Measurements from ENCODE around the gene SERPINB4.

The SERPINB4 gene

GRCh38 chr18:63604791-63605567 lies 39.1 kb downstream of the SERPINB4 start:
- H3K4me3 ChIP-seq (ENCODE audit: low read depth, low read length) = no peak overlapping the region
- DNase-seq (ENCODE audit: low read depth) = no peak
- no peak for TF ChIP-seq MYC (IDR thresholded peaks at IDR 0.05; ENCODE audit: low read depth, low read length)
- TF ChIP-seq CTCF (IDR thresholded peaks at IDR 0.05; ENCODE audit: low read depth, low read length) = no peak

GRCh38 chr18:63603772-63604171 lies 40.3 kb downstream of the SERPINB4 start:
- H3K4me3 ChIP-seq (ENCODE audit: low read depth, low read length) = no peak overlapping the region
- DNase-seq (ENCODE audit: low read depth) = no peak
- TF ChIP-seq CTCF (IDR thresholded peaks at IDR 0.05; ENCODE audit: low read depth, low read length) (no peak), MAX (IDR thresholded peaks at IDR 0.05; ENCODE audit: low read depth, low read length) (no peak), MYC (IDR thresholded peaks at IDR 0.05; ENCODE audit: low read depth, low read length) (no peak), POLR2A (IDR thresholded peaks at IDR 0.05; ENCODE audit: extremely low read depth, insufficient read length) (no peak)

- no peak overlapping the region for H3K4me3 ChIP-seq (ENCODE audit: low read depth, low read length)
- no peak for DNase-seq (ENCODE audit: low read depth)
Measured at GRCh38 chr18:63603355-63603754, 40.7 kb downstream of the SERPINB4 start.

GRCh38 chr18:63596964-63597363 lies 47.1 kb downstream of the SERPINB4 start:
- no peak for DNase-seq (ENCODE audit: low read depth)
- H3K4me3 ChIP-seq (ENCODE audit: low read depth, low read length) = no peak overlapping the region
- TF ChIP-seq CTCF (IDR thresholded peaks at IDR 0.05; ENCODE audit: low read depth, low read length) = no peak
- TF ChIP-seq POLR2A (IDR thresholded peaks at IDR 0.05; ENCODE audit: extremely low read depth, insufficient read length) = no peak
- TF ChIP-seq MYC (IDR thresholded peaks at IDR 0.05; ENCODE audit: low read depth, low read length) = no peak
- no peak for TF ChIP-seq MAX (IDR thresholded peaks at IDR 0.05; ENCODE audit: low read depth, low read length)

More at GRCh38 chr18:63603355-63603754, 40.7 kb downstream of the SERPINB4 start:
- TF ChIP-seq MAX (IDR thresholded peaks at IDR 0.05; ENCODE audit: low read depth, low read length) (no peak), CTCF (IDR thresholded peaks at IDR 0.05; ENCODE audit: low read depth, low read length) (no peak), POLR2A (IDR thresholded peaks at IDR 0.05; ENCODE audit: extremely low read depth, insufficient read length) (no peak), MYC (IDR thresholded peaks at IDR 0.05; ENCODE audit: low read depth, low read length) (no peak)

GRCh38 chr18:63592471-63592870 lies 51.6 kb downstream of the SERPINB4 start:
- DNase-seq (ENCODE audit: low read depth) = no peak
- H3K4me3 ChIP-seq (ENCODE audit: low read depth, low read length) = no peak overlapping the region
- TF ChIP-seq POLR2A (IDR thresholded peaks at IDR 0.05; ENCODE audit: extremely low read depth, insufficient read length) (no peak), MAX (IDR thresholded peaks at IDR 0.05; ENCODE audit: low read depth, low read length) (no peak), CTCF (IDR thresholded peaks at IDR 0.05; ENCODE audit: low read depth, low read length) (no peak), MYC (IDR thresholded peaks at IDR 0.05; ENCODE audit: low read depth, low read length) (no peak)
